ENCODE data around the gene SELENOT.

The SELENOT gene

DNA sequence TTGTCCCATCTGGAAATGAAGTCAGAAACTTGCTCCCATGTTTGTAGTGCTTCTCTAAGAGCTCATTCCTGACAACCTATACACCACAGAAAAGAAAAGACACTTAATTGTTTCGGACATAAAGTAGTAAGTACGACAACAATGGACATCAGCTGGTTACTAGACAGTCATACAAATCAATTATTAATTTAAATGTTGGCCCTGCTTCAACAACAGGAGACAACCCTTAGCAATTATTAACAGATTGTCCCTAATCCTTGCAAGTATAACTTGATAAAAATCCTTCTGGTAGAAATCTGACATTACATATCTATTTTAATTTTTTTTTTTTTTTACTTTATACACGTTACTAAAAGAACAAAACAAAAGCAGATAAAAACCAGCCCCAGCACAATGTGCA lies 70.8 kb downstream of the SELENOT start:
- no peak for DNase-seq

GRCh38 chr3:150675587-150675986 lies 72.5 kb downstream of the SELENOT start:
- DNase-seq: no peak

Measured in stimulated activated CD4-positive, alpha-beta T cell treated with anti-CD3 and anti-CD28 coated beads, Interleukin-2, amount 100 ng/mL, for 24 hours (primary cell).